AG04450 (cell line): Measurements from ENCODE around the gene SEMA3A. TPM values are rescaled to one million over a fixed set of nuclear protein-coding genes. Genes with fewer than 3 reads are reported as not detected.

Experiments used
- CTCF ChIA-PET: fragments of 300-600, 350-600 bp; formaldehyde crosslinking; extraction: SDS; loops from one replicate; lab custom pipeline; 2022; ENCODE audit warnings: antibody characterized with exemption, inconsistent platforms; lab: Charles Lee
- POLR2A ChIA-PET: fragments of 350-600 bp; formaldehyde crosslinking; extraction: SDS; loops from one replicate; lab custom pipeline; 2021; ENCODE audit warnings: antibody characterized with exemption, inconsistent platforms; lab: Yijun Ruan, JAX
- DNase-seq: peaks from one replicate; pipeline ENCODE4 v3.0.0-alpha.2; 2011; ENCODE audit warnings: low read depth, low spot score
- H3K27ac ChIP-seq: one replicate; pipeline ENCODE4 v1.5.1; 2012; ENCODE audit warnings: low read depth, low read length, control low read depth
- H3K27me3 ChIP-seq: one replicate; pipeline ENCODE4 v1.6.0; 2012; ENCODE audit warnings: low read length; ENCODE audit not compliant: control insufficient read depth, insufficient read depth
- H3K4me3 ChIP-seq: 2 replicates; pipeline ENCODE4 v1.5.1; 2011; ENCODE audit warnings: mild to moderate bottlenecking, low read depth, low read length, control low read depth
- H3K9me3 ChIP-seq: 2 replicates; pipeline ENCODE4 v1.5.1; 2012; ENCODE audit warnings: low read length; ENCODE audit not compliant: control insufficient read depth, insufficient read depth
- polyA plus RNA-seq: library from polyadenylated mRNA; depleted of rRNA; stranded (reverse); fragments of >200 nt; gene quantifications from 2 replicates; pipeline ENCODE4 v1.2.3, GENCODE V29; 2011
- TF ChIP-seq, protein P1 (sequence below): IDR thresholded peaks from 2 replicates; pipeline ENCODE4 v1.5.1; 2011; ENCODE audit warnings: low read depth, low read length, control low read depth, inconsistent platforms

The SEMA3A gene
- polyA plus RNA-seq, 1 experiment = 80.2 TPM

DNA sequence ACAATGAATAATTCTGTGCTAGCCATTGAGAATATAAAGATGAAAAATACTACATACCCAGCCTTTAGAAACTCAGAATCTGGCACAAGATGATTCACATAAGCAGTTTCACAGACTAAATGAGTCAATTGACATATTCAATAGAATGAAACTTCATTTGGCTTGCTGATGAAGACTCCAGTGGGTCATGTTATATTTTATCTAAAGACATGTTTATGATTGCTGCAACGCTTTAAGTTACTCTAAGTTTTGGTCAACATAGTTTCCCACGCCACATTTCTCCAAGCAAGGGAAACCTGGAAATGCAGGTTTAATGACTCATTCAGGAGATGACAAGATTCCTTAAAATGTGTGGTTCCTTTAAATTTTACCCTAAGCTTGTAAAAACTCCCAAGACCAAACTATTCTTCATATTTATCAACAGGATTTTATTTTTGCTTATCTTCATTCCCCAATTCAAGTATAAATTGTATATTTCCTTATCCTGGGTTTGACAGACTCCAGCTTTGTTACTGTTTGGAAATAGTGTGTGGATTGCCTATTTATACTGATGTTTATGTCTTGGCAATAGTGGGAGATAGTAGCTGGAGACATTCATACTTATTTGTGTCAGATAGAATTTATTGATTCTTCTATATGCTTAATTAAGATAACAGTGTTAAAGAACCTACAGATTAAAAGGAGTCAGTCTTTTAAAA lies 6.6 kb downstream of the SEMA3A start:
- Histone ChIP-seq H3K9me3 (no peaks in the 10 kb centered on the region), H3K27ac (no peak overlapping the region), H3K27me3 (no peaks in the 10 kb centered on the region), H3K4me3 (no peak overlapping the region)
- TF ChIP-seq, protein P1, sequence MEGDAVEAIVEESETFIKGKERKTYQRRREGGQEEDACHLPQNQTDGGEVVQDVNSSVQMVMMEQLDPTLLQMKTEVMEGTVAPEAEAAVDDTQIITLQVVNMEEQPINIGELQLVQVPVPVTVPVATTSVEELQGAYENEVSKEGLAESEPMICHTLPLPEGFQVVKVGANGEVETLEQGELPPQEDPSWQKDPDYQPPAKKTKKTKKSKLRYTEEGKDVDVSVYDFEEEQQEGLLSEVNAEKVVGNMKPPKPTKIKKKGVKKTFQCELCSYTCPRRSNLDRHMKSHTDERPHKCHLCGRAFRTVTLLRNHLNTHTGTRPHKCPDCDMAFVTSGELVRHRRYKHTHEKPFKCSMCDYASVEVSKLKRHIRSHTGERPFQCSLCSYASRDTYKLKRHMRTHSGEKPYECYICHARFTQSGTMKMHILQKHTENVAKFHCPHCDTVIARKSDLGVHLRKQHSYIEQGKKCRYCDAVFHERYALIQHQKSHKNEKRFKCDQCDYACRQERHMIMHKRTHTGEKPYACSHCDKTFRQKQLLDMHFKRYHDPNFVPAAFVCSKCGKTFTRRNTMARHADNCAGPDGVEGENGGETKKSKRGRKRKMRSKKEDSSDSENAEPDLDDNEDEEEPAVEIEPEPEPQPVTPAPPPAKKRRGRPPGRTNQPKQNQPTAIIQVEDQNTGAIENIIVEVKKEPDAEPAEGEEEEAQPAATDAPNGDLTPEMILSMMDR = no peak
- CTCF ChIA-PET = interaction anchor here (0.9 to 4.8 kb wide), 2 partner anchors 33 to 252 kb away, joined by 3 to 23 read pairs; no protein-coding TSS in a partner anchor
- DNase-seq = peak; percentile 21
- POLR2A ChIA-PET = no interaction called here

DNA sequence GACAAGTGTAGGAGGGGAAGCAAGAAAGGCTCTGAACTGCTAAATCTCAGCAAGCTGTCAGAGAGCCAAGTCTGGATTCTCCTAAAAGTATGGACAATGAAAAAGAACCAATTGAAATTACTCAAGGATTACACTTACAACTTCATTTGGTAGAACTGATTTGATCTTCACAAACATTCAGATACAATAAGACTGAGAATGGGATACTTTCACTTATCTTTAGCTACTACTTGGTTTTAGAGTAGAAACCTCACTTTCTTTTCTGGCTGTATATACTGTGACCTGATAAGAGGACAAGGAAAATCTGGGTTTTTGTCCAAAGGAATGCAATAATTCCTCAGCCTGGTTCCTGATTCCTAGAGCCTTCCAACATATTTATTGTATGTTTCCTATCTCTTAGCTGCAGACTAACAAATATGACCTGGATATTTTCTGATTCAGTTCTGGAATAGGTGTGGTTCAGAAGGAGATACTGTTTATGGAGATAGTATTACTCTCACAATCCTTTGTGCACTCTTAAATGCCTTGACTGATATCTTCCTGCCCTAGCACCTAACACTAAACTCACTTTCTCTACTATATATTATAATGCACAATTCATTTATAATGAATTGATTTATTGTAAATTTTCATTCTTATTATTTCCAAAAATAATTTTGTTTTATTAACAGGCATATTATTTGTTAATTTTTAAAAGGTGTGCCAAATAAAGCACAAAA lies 7.3 kb downstream of the SEMA3A start:
- ChIA-PET POLR2A (interaction anchor here (0.7 kb wide), 1 partner anchor 24 kb away, joined by 3 read pairs; no protein-coding TSS in a partner anchor), CTCF (interaction anchor here (4.8 kb wide), 1 partner anchor 252 kb away, joined by 23 read pairs; no protein-coding TSS in a partner anchor)
- TF ChIP-seq, protein P1 = no peak
- no peak overlapping the region for H3K4me3 ChIP-seq
- H3K27ac ChIP-seq = no peak overlapping the region
- DNase-seq = no peak
- H3K27me3 ChIP-seq = no peaks in the 10 kb centered on the region
- H3K9me3 ChIP-seq = no peaks in the 10 kb centered on the region

DNA sequence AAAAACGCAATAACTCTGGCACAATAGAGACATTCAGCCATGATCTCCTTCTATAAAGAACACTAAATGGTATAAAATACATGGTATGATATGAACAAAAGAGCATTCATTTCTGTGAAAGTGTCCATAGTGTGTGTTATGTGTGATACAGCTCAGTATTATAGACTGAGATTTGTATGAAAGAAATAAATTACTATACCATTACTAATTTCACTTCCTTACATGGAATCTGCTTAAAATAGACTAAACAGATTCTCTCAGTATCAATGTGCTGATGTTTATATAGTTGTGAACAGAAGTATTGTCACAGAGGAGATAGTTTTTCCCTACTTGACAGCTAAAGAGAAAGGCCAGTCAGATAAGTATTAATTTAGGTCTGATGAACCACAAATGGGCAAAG lies 10.8 kb downstream of the SEMA3A start:
- POLR2A ChIA-PET = no interaction called here
- Histone ChIP-seq H3K4me3 (no peak overlapping the region), H3K27ac (no peak overlapping the region), H3K9me3 (no peaks in the 10 kb centered on the region), H3K27me3 (no peaks in the 10 kb centered on the region)
- DNase-seq = no peak
- CTCF ChIA-PET = interaction anchor here (1.3 kb wide), 1 partner anchor 13 kb away, joined by 4 read pairs; no protein-coding TSS in a partner anchor
- TF ChIP-seq, protein P1 = no peak

DNA sequence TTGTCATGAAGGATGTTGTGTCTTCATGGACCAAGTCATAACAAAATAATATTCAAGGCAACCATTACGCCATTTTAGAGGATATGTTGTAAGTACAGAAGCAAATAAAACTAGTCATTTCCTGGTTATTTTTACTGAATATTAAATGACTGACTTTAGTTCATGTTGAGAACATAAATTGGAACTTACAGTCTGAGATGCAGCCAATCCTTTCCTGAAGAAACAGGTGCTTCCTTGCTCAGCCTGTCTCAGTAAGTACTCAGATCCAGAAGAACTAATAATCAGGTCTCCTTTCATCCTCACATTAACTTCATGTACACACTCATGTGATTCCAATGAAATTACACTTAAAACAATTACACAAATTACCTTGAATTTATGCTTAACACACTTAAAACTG lies 12.3 kb downstream of the SEMA3A start:
- no peak for DNase-seq
- H3K27me3 ChIP-seq = no peaks in the 10 kb centered on the region
- no peak overlapping the region for H3K27ac ChIP-seq
- H3K9me3 ChIP-seq = no peaks in the 10 kb centered on the region
- ChIA-PET POLR2A (no interaction called here), CTCF (interaction anchor here (1.0 kb wide), 1 partner anchor 246 kb away, joined by 4 read pairs; no protein-coding TSS in a partner anchor)
- no peak overlapping the region for H3K4me3 ChIP-seq
- TF ChIP-seq, protein P1 = no peak

DNA sequence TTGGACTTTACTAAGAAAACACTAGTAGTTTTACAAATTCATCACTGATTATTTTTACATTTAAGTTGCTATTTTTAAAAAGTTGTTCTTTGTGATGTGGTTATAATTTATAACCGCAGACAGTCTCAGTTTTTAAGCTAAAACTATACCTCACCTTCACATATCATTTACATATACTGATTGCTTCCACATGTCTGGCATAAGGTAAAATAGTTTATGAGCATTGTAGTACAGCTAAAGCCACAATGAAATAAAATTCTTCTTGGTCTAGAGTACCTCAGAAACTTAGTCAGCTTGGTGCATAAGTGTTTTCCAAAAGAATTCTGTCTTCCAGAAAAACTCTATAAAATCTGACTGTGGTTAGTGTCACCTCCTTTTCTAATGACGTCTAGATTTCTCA lies 13.0 kb downstream of the SEMA3A start:
- H3K9me3 ChIP-seq = no peaks in the 10 kb centered on the region
- CTCF ChIA-PET = no interaction called here
- no peak overlapping the region for H3K27ac ChIP-seq
- TF ChIP-seq, protein P1 = no peak
- H3K27me3 ChIP-seq = no peaks in the 10 kb centered on the region
- no peak for DNase-seq
- H3K4me3 ChIP-seq = no peak overlapping the region
- POLR2A ChIA-PET = no interaction called here
